Tibial nerve (tissue), 3 donors: Measurements from ENCODE around the gene MRPL3.

Experiments
- POLR2A ChIP-seq, 2 donors: fragments of 450-650 bp; IDR thresholded peaks; one replicate each; pipeline ENCODE4 v1.6.1; 2017; ENCODE audit warnings: antibody characterized with exemption in 2 of 2, mild to moderate bottlenecking in 2 of 2, moderate library complexity in 2 of 2
- TF ChIP-seq, protein P1 (sequence below), 5 experiments: fragments of 200-600 bp in 3 of 5; fragments of 450-650 bp in 2 of 5; sonication (generic) in 3 of 5; IDR thresholded peaks; one replicate each; pipeline ENCODE4 v1.5.1; 2016 to 2019; ENCODE audit warnings: antibody characterized with exemption in 5 of 5, mild to moderate bottlenecking in 3 of 5, moderate library complexity in 2 of 5

DNA sequence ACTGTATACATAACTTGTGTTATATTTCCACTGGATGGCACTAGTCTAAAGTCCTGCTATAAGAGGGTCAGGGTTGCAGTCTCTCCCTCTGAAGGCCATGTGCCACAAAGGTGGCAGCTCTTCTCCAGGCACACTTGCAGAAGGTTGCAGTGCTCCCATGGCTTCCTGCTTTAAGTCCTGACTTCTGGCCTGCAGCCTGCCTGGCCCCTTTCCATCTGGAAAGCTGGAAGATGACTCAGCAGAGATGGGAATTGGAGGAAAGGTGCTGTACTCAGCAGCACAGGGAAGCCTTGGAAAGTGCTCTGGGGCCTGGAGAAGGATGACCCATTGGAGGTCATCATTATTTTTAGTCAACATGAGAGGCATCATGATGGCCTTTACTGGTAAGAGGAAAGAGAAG, 40.9 kb upstream of the MRPL3 start:
- no peak for TF ChIP-seq POLR2A (IDR thresholded peaks at IDR 0.05)
- TF ChIP-seq, protein P1, sequence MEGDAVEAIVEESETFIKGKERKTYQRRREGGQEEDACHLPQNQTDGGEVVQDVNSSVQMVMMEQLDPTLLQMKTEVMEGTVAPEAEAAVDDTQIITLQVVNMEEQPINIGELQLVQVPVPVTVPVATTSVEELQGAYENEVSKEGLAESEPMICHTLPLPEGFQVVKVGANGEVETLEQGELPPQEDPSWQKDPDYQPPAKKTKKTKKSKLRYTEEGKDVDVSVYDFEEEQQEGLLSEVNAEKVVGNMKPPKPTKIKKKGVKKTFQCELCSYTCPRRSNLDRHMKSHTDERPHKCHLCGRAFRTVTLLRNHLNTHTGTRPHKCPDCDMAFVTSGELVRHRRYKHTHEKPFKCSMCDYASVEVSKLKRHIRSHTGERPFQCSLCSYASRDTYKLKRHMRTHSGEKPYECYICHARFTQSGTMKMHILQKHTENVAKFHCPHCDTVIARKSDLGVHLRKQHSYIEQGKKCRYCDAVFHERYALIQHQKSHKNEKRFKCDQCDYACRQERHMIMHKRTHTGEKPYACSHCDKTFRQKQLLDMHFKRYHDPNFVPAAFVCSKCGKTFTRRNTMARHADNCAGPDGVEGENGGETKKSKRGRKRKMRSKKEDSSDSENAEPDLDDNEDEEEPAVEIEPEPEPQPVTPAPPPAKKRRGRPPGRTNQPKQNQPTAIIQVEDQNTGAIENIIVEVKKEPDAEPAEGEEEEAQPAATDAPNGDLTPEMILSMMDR (IDR thresholded peaks at IDR 0.05): no peak
